Measurements from ENCODE around the gene FBLN2.

FBLN2 gene

DNA sequence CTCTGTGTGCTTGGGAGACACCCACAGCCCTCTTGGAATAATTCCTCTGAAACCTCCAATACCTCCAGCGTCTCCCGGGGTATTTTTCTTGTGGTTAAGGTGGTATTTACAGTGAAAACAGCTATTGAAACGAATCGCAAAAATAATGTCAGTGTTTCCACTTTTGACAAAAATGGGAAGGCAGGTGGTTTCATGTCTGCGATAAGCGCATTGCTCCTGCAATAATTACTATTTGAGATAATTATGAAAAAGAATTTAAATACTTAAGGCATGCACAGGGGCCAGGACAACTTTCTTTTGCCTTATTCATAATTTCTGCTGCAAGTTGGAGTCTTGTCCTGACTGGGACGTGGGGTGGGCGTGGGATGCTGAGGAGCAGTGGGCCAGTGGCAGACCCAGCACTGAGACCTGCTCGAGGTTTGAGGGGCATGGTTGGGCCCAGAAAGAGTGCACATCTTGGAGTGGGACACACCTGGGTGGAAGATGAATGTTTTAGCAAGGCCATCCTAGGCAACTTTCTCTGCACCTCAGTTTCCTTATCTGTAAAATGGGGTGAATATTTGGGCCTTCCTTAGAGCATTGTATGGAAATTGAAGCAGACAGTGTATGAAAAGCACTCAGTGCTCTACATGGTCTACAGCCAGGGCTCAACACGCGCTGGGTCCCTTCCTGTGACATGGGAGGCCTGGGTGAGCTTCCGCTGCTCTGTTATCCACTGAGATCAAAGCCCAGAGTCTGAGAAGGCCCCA is 110.5 kb downstream of the FBLN2 start:
- no peak for DNase-seq (ENCODE audit: low read depth in 1 of 2, low spot score in 1 of 2)

- DNase-seq (ENCODE audit: low read depth in 1 of 2, low spot score in 1 of 2): no peak
Observed at GRCh38 chr3:13660042-13660874, 111.3 kb downstream of the FBLN2 start.

GRCh38 chr3:13661121-13661520 is 112.2 kb downstream of the FBLN2 start:
- no peak for DNase-seq (ENCODE audit: low read depth in 1 of 2, low spot score in 1 of 2)

- no peak for DNase-seq (ENCODE audit: low read depth in 1 of 2, low spot score in 1 of 2)
Observed at GRCh38 chr3:13662238-13662847, 113.4 kb downstream of the FBLN2 start.

DNA sequence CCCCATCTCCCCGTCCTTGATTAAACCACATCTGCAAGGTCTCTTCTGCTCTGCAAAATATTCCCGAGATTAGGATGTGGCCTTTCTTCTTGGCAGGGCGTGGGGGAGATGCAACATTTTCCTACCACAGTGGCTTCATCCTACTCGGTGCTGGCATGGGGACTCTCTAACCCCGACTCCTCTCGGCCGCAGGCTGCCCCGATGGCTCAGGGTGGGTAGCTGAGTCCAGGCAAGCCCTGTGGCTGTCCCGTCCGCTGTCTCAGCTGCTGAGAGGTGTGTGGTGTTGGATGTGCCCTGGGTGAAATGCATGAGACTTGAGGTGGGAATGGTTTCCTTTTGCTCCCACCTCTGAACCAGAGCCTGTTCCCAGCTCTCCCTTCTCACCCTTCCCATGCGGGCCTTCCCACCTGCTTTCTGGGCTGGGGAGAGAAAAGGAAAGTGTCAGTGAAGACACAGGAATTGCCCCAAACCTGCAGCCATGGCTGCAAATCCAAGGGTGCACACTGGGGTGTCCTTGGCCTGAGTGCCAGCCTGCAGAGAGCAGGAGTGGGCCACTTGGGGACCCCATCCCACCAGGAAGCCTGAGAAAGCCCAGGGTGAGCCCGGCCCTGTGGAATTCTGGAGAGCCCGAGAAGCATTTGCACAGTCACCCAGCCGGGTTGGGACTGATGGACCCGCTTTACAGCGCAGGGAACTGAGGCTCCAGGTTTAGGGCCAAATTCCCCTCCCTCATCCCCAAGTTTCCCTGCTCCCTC is 115.0 kb downstream of the FBLN2 start:
- no peak for DNase-seq (ENCODE audit: low read depth in 1 of 2, low spot score in 1 of 2)

- DNase-seq (ENCODE audit: low read depth in 1 of 2, low spot score in 1 of 2): no peak
Observed at GRCh38 chr3:13665582-13666226, 116.8 kb downstream of the FBLN2 start.

GRCh38 chr3:13666227-13666619 is 117.3 kb downstream of the FBLN2 start:
- no peak for DNase-seq (ENCODE audit: low read depth in 1 of 2, low spot score in 1 of 2)

DNA sequence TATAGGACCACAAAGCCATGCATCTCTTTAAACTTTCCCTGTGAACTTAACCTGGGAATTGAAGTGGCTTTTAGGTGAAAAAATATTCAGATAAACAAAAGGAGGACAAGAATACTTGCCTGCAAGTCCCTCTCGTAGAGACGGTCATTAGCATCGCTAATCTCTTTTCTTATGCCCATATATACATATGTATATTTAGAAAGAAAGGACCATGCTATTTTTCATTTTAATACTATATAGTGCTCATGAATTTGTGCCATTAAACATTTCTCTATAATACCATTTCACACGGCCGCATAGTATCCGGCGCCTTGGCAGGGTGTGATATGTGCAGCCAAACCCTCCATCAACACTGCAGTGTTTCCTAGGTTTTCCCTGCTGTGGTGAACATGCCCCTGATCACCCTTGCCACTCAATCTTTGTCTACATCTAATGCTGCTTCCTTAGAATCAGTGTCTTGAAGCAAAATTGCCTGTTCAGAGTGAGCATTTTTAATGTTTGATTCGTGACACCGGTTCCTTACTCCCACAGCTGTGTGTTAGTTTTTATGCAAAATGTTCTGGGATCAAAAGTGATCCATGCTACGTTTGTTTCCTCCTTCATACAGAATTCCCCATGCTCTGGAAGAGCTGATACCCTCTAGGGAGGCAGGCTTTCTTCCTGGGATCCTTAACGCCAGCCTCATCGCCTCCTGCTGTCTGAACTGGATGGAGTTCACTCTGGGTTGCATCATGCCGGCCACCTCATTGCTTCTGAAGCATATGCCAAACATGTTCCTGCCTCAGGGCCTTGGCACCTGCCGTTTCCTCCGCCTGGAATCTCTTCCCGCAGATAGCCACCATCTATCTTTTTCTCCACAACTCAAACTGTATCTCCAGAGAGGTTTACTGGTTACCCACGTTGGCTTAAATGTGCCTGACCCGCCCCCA is 118.1 kb downstream of the FBLN2 start:
- DNase-seq (ENCODE audit: low read depth in 1 of 2, low spot score in 1 of 2): no peak

- DNase-seq (ENCODE audit: low read depth in 1 of 2, low spot score in 1 of 2): no peak
Observed at GRCh38 chr3:13668136-13668535, 119.2 kb downstream of the FBLN2 start.

- no peak for DNase-seq (ENCODE audit: low read depth in 1 of 2, low spot score in 1 of 2)
Observed at GRCh38 chr3:13669457-13669856, 120.5 kb downstream of the FBLN2 start.

DNA sequence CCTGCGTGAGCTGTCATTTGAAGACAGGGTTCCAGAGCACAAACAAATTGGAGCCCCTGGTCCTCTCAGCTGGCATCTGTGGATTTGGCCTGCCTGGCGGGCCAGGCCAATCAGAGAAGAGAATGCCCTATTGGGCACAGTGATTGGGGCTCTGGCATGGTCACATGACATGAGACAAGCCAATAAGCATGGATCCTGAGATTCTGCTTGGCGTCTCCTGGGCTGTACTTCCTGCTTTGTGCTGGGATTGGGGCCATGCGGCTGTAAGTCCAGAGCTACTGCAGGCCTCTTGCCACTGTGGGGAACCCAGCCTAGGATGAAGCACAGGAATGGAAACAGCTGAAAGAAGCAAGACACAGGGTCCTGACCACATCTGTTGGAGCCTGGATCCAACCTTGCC is 121.4 kb downstream of the FBLN2 start:
- no peak for DNase-seq (ENCODE audit: low read depth in 1 of 2, low spot score in 1 of 2)

DNA sequence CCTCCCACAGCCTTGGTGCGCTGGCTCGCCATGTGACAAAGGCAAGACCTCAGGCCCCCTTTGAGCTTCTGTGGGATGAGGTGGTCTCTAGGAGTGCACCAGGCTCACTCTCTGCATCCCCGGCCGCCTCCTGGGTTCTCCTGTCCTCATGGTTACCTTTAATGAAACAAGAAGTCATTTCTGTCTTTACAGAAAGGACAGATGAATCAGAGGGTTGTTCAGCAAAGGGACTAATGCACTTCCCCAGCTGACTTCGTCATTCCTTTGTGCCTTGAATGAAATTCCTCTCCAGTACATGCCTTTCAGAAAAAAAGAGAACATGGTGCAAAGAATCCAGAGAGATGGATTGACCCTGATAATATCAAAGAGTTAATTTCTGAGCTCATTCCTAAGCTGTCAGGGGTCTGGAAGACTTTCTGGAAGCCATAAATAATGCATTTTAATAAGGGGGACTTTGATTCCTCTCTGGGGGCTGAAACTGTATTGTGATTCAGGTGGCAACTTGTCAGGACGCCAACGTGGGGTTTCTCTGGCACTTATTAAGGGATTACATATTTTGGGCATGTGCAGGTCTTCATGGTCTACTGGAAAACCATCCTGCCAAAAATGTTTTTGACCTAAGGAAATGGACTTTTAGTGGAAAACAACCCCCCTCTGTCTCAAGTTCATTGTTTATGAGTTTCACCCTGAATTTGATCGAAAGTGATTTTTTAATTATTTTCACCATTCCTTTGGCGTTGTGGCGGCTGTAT is 122.7 kb downstream of the FBLN2 start:
- DNase-seq (ENCODE audit: low read depth in 1 of 2, low spot score in 1 of 2): no peak

DNA sequence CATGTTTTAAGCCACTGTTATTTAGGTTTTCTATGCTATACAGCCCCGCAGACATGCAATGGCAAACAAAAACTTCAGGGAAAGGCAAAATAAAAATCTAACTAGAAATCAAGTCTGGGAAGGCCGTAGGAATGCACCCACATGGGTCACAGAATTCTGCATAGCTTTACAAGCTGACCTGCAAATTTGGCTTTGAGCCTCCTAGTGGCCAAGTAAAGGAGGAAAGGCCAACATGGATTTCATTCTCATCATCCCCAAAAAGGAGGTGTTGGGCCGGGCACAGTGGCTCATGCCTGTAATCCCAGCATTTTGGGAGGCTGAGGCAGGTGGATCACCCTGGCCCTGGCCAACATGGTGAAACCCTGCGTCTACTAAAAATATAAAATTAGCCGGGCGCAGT is 124.3 kb downstream of the FBLN2 start:
- DNase-seq (ENCODE audit: low read depth in 1 of 2, low spot score in 1 of 2): no peak

GRCh38 chr3:13674538-13675185 is 125.7 kb downstream of the FBLN2 start:
- DNase-seq (ENCODE audit: low read depth in 1 of 2, low spot score in 1 of 2): no peak

DNA sequence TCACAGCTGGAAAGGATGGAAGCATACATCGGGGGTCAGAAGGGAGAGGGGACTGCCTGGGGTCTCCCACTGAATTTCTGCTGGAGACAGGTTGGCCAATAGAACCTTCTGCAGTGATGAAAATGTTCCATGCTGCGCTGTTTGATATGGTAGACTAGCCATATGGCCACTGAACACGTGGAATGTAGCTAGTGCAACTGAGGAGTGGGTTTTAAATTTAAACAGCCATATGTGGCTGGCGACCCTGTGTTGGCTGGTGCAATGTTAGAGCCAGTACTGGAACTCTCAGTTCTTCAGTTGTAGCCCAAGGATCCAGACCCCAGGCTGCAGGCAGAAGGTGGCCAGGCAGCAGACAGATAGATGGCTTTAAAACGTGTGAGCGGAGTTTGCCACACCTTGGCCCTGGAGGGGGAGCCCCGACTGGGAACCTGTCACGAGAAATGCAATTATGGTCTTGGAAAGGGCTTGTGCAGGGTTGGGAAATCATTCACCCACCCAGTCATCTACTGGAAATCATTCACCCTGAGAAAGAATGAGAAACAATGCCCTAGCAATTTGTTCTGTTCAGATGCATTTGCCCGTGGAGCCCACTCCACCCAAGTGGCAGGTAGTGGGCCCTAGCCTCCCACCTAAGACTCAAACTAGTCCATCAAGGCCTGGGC is 127.6 kb downstream of the FBLN2 start:
- no peak for DNase-seq (ENCODE audit: low read depth in 1 of 2, low spot score in 1 of 2)

DNA sequence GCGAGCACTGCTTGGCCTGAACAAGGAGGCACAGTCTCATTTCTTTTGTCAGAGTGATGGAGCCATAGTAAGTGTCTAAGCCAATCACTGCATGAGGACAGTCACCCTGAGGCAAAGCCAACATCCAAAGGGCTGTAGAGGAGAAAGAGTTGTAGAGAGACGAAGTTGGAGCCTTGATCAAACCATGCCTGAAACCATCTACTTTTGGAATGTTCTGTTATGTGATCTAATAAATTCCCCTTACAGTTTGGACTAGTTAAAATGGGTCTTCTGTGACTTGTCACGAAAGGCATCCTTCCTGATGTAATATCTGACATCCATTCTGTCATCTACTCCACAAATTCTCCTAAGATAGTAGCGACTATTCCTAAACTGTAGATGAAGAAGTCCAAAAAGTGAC is 128.3 kb downstream of the FBLN2 start:
- DNase-seq (ENCODE audit: low read depth in 1 of 2, low spot score in 1 of 2): no peak

DNA sequence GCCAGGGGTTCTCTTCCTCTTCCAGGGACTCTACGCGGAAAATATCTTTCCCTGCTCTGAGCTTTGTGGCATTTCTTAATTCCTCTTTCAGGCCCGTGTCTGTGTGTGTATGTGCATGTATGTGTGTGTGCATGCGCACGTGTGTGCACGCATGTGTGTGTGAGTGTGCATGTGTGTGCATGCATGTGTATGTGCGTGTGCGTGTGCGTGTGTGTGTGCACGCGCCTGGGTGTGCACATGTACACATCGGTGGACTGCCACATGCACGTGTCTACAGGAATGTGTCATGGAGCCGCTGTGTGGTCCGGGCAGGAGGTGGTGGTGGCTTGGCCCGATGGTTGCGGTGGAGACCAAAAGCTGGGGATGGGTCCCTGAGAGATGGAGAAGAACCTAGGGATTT is 133.0 kb downstream of the FBLN2 start:
- no peak for DNase-seq (ENCODE audit: low read depth in 1 of 2, low spot score in 1 of 2)

Measured in stimulated activated CD4-positive, alpha-beta T cell treated with anti-CD3 and anti-CD28 coated beads, Interleukin-15, amount 100 ng/mL, for 1 hour (primary cell).